Measurements from ENCODE around the gene BLM.

Gene BLM

DNA sequence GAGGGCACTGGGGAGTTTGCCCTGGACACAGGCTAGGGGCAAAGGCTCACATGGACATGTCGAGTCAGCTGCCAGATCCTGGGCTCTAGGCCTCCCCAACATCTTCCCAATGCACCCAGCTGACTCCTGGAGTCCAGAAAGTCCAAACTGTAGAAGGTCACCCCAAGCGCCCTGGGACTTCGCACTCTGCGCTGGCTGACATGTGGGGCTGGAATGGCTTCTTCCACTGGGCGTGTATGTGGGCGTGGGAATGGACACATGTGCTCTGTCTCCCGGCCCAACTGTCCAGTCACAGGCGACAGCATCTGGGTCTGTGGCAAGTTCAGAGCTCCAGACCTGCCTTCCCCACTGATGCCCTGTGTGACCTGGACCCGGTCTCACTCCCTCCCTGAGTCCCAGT lies 138.0 kb downstream of the BLM start:
- no peak for DNase-seq (ENCODE audit: low read depth)
- TF ChIP-seq, protein P1, sequence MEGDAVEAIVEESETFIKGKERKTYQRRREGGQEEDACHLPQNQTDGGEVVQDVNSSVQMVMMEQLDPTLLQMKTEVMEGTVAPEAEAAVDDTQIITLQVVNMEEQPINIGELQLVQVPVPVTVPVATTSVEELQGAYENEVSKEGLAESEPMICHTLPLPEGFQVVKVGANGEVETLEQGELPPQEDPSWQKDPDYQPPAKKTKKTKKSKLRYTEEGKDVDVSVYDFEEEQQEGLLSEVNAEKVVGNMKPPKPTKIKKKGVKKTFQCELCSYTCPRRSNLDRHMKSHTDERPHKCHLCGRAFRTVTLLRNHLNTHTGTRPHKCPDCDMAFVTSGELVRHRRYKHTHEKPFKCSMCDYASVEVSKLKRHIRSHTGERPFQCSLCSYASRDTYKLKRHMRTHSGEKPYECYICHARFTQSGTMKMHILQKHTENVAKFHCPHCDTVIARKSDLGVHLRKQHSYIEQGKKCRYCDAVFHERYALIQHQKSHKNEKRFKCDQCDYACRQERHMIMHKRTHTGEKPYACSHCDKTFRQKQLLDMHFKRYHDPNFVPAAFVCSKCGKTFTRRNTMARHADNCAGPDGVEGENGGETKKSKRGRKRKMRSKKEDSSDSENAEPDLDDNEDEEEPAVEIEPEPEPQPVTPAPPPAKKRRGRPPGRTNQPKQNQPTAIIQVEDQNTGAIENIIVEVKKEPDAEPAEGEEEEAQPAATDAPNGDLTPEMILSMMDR (IDR thresholded peaks at IDR 0.05; ENCODE audit: low read depth, low read length, missing control alignments): no peak

DNA sequence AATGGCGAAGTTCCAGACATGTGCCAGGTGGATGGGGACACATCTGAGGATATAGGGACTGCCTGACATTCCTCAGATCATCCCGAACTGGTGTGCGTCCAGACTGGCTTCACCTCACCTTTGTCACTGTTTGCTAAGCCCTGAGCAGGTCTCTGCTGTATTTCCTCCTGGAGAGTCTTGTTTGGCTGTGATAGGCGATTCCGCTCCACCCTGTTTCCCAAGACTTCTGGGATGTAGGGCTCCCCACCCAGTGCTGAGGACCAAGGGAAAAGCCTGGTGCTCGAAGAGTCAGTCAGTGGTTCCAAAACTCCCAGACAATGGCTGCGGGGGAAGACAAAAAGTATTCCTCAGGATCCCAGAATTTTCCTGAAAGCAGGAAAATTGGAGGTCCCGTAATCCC lies 140.2 kb downstream of the BLM start:
- DNase-seq (ENCODE audit: low read depth): no peak
- no peak overlapping the region for H3K4me3 ChIP-seq (ENCODE audit: low read depth, low read length)
- TF ChIP-seq, protein P1 (IDR thresholded peaks at IDR 0.05; ENCODE audit: low read depth, low read length, missing control alignments): no peak

More for the DNA sequence above, 138.0 kb downstream of the BLM start:
- H3K4me3 ChIP-seq (ENCODE audit: low read depth, low read length): no peak overlapping the region

DNA sequence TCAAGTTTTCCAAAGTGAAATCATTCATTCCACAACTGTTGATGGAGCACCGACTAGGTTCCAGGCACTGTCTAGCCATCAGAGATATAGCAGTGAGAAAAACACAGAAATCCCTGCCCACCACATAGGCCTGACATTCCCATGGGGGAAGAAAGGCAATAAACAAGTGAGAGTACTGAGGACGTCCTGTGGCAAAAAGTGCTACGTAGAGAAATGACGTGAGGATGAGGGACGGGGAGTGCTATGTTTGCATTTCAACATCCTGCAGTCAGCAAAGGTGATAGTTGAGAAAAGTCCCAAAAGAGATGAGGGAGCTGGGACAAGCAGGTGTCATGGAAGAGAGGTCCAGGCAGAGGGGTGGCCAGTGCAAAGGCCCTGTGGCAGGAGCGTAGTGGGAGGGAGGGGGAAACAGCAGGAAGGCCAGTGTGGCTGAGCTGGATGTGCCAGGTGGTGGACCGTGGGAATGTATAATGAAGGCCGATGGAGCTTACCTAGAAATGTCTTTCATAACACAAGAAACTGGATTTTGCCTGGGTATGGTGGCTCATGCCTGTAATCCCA lies 140.8 kb downstream of the BLM start:
- TF ChIP-seq, protein P1 (IDR thresholded peaks at IDR 0.05; ENCODE audit: low read depth, low read length, missing control alignments): no peak
- no peak for DNase-seq (ENCODE audit: low read depth)
- H3K4me3 ChIP-seq (ENCODE audit: low read depth, low read length): no peak overlapping the region

DNA sequence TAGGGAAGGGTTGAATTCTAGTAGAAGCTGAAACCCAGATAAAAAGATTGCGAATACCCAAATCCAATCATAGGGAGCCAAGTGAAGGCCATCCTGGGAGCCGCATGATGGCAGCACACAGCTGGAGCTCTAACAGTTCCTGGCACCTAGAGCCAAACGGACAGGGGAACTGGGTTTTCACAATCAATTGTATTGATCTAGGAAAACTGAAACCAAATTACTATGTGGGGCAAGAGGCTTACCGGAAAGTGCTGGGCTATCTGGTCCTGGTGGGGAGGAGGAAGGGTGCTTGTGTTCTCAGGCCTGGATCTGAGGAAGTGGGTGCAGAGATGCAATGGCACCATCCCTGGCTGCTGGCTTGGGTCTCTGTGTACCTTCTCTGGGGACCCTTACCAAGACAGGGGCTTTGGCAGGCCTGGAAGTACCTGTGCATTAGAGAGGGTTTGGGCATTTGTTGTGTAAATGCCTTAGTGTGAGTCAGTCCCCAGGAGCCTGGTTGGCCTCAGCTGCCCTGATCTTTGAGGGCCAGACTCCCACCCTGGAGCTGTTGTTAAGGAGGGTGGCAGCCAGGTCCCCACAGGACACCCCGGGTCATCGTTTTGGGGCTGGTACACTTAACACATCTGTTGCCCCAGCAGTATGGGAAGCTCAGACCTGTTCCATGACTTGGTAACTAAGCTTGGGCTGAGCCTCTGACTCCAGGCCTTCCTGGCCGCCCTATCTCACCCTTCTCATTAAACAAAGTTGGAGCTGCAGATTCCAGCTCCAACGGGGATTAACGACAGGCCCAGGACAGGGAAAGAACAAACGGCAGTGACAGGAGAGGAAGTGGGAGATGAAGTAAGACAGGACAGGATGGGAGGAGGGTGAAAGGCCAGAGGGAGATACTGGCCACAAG lies 142.3 kb downstream of the BLM start:
- TF ChIP-seq, protein P1 (IDR thresholded peaks at IDR 0.05; ENCODE audit: low read depth, low read length, missing control alignments): no peak
- DNase-seq (ENCODE audit: low read depth): no peak
- no peak overlapping the region for H3K4me3 ChIP-seq (ENCODE audit: low read depth, low read length)

DNA sequence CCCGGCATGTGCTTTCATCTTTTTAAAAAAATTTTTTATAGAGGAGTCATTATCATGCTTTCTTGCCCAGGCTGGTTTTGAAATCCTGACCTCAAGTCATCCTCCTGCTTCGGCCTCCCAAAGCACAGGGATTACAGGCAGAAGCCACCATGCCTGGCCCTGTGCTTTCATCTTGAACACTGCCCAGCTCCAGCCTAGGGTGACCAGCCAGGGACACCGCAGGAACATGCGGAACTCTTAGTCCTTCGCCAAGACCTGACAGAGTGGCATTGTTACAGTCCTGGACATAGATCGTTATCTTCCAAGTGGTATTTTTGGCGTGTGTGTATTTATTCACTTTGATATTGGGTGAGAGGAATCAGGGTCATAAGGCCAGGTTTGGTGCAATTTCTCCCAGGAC lies 143.3 kb downstream of the BLM start:
- TF ChIP-seq, protein P1 (IDR thresholded peaks at IDR 0.05; ENCODE audit: low read depth, low read length, missing control alignments): no peak
- DNase-seq (ENCODE audit: low read depth): no peak
- no peak overlapping the region for H3K4me3 ChIP-seq (ENCODE audit: low read depth, low read length)

DNA sequence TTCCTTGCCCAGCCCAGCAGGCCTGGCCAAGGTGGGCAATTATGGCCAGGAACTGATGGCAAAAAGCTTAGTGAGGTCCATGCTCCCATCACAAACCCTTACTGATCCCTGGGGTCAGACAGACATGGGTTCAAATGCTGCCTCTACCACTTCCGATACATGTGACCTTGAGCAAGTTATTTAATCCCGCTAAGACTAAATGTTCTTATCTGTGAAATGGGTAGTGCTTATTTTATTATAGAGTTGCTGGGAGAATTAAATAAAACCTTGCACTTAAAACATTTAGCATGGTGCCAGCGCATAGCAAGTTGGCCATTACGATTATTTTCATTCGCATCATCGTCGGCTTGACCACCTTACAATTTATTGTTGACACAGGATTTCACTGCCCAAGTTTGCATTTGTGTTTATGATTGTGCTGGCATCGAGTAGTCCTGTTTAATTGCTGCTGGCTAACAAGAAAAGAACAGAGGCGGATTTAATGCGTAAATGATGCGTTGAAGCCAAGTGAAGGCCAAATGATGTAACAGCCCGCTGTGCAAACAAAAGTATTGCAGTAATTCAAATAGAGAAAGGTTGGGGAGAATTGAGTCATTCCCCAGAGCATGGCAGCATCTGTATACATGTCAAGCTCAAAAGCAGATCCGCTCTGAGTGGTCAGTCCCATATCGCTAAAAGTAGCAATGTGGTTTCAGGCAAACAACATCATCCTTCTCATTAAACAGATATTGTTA lies 144.0 kb downstream of the BLM start:
- DNase-seq (ENCODE audit: low read depth): no peak
- TF ChIP-seq, protein P1 (IDR thresholded peaks at IDR 0.05; ENCODE audit: low read depth, low read length, missing control alignments): no peak
- H3K4me3 ChIP-seq (ENCODE audit: low read depth, low read length): no peak overlapping the region
